ENCODE data around the gene ZMYND11. TPM values are rescaled to one million over a fixed set of nuclear protein-coding genes. Genes with fewer than 3 reads are reported as not detected.

ZMYND11 gene
- total and polyA plus RNA-seq, 8 donors: 11.9 to 288 (median 42.4) TPM

- no peak for DNase-seq
- Histone ChIP-seq H3K4me3 (no peak overlapping the region), H3K36me3 (peaks cover 26 to 93% (median 91%) of the 10 kb centered on the region in 4 donors), H3K27me3 (no peaks in the 10 kb centered on the region), H3K9me3 (no peaks in the 10 kb centered on the region), H3K4me1 (no peaks in the 10 kb centered on the region), H3K27ac (no peak overlapping the region)
- 91 to 97% (median 95%) methylated on average over 9 of the region's 9 CpGs for WGBS, 5 donors
- TF ChIP-seq CTCF (IDR thresholded peaks at IDR 0.05) (no peak), POLR2A (IDR thresholded peaks at IDR 0.05) (no peak), EP300 (IDR thresholded peaks at IDR 0.05) (no peak), POLR2AphosphoS5 (IDR thresholded peaks at IDR 0.05) (no peak)
- intact Hi-C loops (cut with DNase I; ENCODE audit: low total_unique reads): no loop called here
These were observed 144.0 kb downstream of the ZMYND11 start for GRCh38 chr10:279232-279631.

DNA sequence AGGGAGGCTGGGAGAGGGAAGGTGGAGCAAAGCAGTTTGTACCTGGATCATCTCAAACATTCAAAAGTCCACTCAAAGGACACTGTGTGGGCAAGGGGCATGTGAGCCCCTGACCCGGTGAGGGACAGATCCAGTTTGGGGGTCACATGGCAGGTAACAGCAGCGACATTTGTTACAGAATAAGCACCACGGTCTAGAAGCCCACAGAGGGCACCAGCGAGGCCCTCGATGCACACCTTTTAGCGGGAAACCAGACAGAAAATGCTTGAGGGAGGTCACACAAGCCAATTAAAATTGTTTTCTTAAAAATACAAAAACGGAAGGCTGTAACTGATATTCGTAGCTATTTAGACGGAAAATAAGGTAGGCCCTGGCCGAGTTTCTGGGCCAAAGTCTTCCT is 144.4 kb downstream of the ZMYND11 start:
- no peaks in the 10 kb centered on the region for H3K9me3 ChIP-seq
- H3K27me3 ChIP-seq: no peaks in the 10 kb centered on the region
- TF ChIP-seq POLR2A (IDR thresholded peaks at IDR 0.05) (no peak), CTCF (IDR thresholded peaks at IDR 0.05) (no peak), POLR2AphosphoS5 (IDR thresholded peaks at IDR 0.05) (no peak), EP300 (IDR thresholded peaks at IDR 0.05) (no peak)
- H3K27ac ChIP-seq: no peak overlapping the region
- H3K36me3 ChIP-seq: peaks cover 26 to 97% (median 95%) of the 10 kb centered on the region in 4 donors
- intact Hi-C loops (cut with DNase I; ENCODE audit: low total_unique reads): no loop called here
- H3K4me1 ChIP-seq: no peaks in the 10 kb centered on the region
- DNase-seq: no peak
- no peak overlapping the region for H3K4me3 ChIP-seq
- 85 to 92% (median 89%) methylated on average over 10 of the region's 10 CpGs for WGBS, 5 donors

GRCh38 chr10:282294-283139 is 147.3 kb downstream of the ZMYND11 start:
- 82 to 89% (median 86%) methylated on average over 7 of the region's 7 CpGs for WGBS, 5 donors
- intact Hi-C loops (cut with DNase I; ENCODE audit: low total_unique reads): no loop called here
- TF ChIP-seq CTCF (IDR thresholded peaks at IDR 0.05): no peak
- no peak for TF ChIP-seq EP300 (IDR thresholded peaks at IDR 0.05)
- no peak for TF ChIP-seq POLR2A (IDR thresholded peaks at IDR 0.05)
- no peak for TF ChIP-seq POLR2AphosphoS5 (IDR thresholded peaks at IDR 0.05)
- DNase-seq: no peak
- no peaks in the 10 kb centered on the region for H3K27me3 ChIP-seq
- H3K27ac ChIP-seq: no peak overlapping the region
- no peaks in the 10 kb centered on the region for H3K9me3 ChIP-seq
- H3K4me3 ChIP-seq: no peak overlapping the region
- H3K4me1 ChIP-seq: peaks cover 0 to 7% (median 0%) of the 10 kb centered on the region in 4 donors
- peaks cover 21 to 96% (median 93%) of the 10 kb centered on the region in 4 donors for H3K36me3 ChIP-seq

DNA sequence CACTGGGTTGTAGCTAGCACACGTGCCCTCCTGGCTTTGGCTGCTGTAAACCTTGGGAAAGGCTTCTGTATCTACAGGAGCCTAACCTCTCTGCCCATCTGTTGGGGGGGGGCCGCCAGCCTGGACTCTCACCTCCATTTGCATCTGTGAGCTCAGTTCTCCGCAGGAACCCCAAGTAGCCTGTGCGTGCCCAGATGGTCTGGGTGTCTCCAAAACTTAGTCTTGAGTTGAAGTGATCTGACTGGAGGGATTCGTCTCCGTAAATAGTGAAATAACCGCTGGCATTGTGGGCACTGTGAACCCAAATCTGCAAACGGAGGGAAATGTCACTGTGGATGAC is 147.9 kb downstream of the ZMYND11 start:
- WGBS, 5 donors: 88 to 97% (median 94%) methylated on average over 6 to 8 of the region's 8 CpGs
- no peak for DNase-seq

More for the DNA sequence above, 147.9 kb downstream of the ZMYND11 start:
- Histone ChIP-seq H3K9me3 (no peaks in the 10 kb centered on the region), H3K27ac (no peak overlapping the region), H3K27me3 (no peaks in the 10 kb centered on the region), H3K4me1 (peaks cover 0 to 7% (median 0%) of the 10 kb centered on the region in 4 donors), H3K36me3 (peaks cover 21 to 95% (median 92%) of the 10 kb centered on the region in 4 donors), H3K4me3 (no peak overlapping the region)
- no peak for TF ChIP-seq EP300 (IDR thresholded peaks at IDR 0.05)
- no peak for TF ChIP-seq CTCF (IDR thresholded peaks at IDR 0.05)
- TF ChIP-seq POLR2A (IDR thresholded peaks at IDR 0.05): no peak
- no peak for TF ChIP-seq POLR2AphosphoS5 (IDR thresholded peaks at IDR 0.05)
- intact Hi-C loops (cut with DNase I; ENCODE audit: low total_unique reads): no loop called here

All from stomach (tissue), 9 donors.